KOPT-K1 (cell line): Measurements from ENCODE around the gene FAS.

ENCODE experiments used
- H3K27ac ChIP-seq: fragments of 200-600 bp; sonication (generic); 2 replicates; pipeline ENCODE4 v1.5.1; 2016; ENCODE audit warnings: antibody characterized with exemption, mild to moderate bottlenecking, low read depth, low read length; ENCODE audit not compliant: poor library complexity, severe bottlenecking
- H3K36me3 ChIP-seq: fragments of 200-600 bp; sonication (generic); 2 replicates; pipeline ENCODE4 v1.5.1; 2017; ENCODE audit warnings: antibody characterized with exemption, mild to moderate bottlenecking, low read length, moderate library complexity; ENCODE audit not compliant: insufficient read depth
- H3K9me3 ChIP-seq: fragments of 200-600 bp; sonication (generic); 2 replicates; pipeline ENCODE4 v1.5.1; 2017; ENCODE audit warnings: antibody characterized with exemption, low read length, mild to moderate bottlenecking; ENCODE audit not compliant: insufficient read depth, poor library complexity, severe bottlenecking

Gene FAS

GRCh38 chr10:89029785-89030437 lies 39.3 kb downstream of the FAS start:
- Histone ChIP-seq H3K36me3 (no peaks in the 10 kb centered on the region), H3K9me3 (no peaks in the 10 kb centered on the region), H3K27ac (no peak overlapping the region)

- Histone ChIP-seq H3K27ac (no peak overlapping the region), H3K36me3 (no peaks in the 10 kb centered on the region), H3K9me3 (no peaks in the 10 kb centered on the region)
Observed at GRCh38 chr10:89030791-89031190, 40.2 kb downstream of the FAS start.

GRCh38 chr10:89032141-89032891 lies 41.7 kb downstream of the FAS start:
- no peaks in the 10 kb centered on the region for H3K36me3 ChIP-seq
- no peaks in the 10 kb centered on the region for H3K9me3 ChIP-seq
- no peak overlapping the region for H3K27ac ChIP-seq

- Histone ChIP-seq H3K36me3 (no peaks in the 10 kb centered on the region), H3K9me3 (no peaks in the 10 kb centered on the region), H3K27ac (no peak overlapping the region)
Observed at GRCh38 chr10:89035461-89035860, 44.9 kb downstream of the FAS start.

GRCh38 chr10:89037096-89037495 lies 46.5 kb downstream of the FAS start:
- no peak overlapping the region for H3K27ac ChIP-seq
- H3K36me3 ChIP-seq = no peaks in the 10 kb centered on the region
- no peaks in the 10 kb centered on the region for H3K9me3 ChIP-seq

GRCh38 chr10:89042562-89042961 lies 52.0 kb downstream of the FAS start:
- no peak overlapping the region for H3K27ac ChIP-seq

GRCh38 chr10:89043052-89043451 lies 52.5 kb downstream of the FAS start:
- Histone ChIP-seq H3K9me3 (no peaks in the 10 kb centered on the region), H3K27ac (no peak overlapping the region), H3K36me3 (no peaks in the 10 kb centered on the region)

More at GRCh38 chr10:89042562-89042961, 52.0 kb downstream of the FAS start:
- Histone ChIP-seq H3K36me3 (no peaks in the 10 kb centered on the region), H3K9me3 (no peaks in the 10 kb centered on the region)

- Histone ChIP-seq H3K36me3 (no peaks in the 10 kb centered on the region), H3K9me3 (no peaks in the 10 kb centered on the region), H3K27ac (no peak overlapping the region)
Observed at GRCh38 chr10:89047397-89047796, 56.8 kb downstream of the FAS start.

GRCh38 chr10:89051593-89051992 lies 61.0 kb downstream of the FAS start:
- Histone ChIP-seq H3K27ac (no peak overlapping the region), H3K9me3 (no peaks in the 10 kb centered on the region)

GRCh38 chr10:89053555-89053954 lies 63.0 kb downstream of the FAS start:
- Histone ChIP-seq H3K27ac (no peak overlapping the region), H3K36me3 (no peaks in the 10 kb centered on the region), H3K9me3 (no peaks in the 10 kb centered on the region)

More at GRCh38 chr10:89051593-89051992, 61.0 kb downstream of the FAS start:
- no peaks in the 10 kb centered on the region for H3K36me3 ChIP-seq

- Histone ChIP-seq H3K9me3 (no peaks in the 10 kb centered on the region), H3K36me3 (no peaks in the 10 kb centered on the region), H3K27ac (no peak overlapping the region)
Observed at GRCh38 chr10:89055159-89055558, 64.6 kb downstream of the FAS start.

- H3K27ac ChIP-seq = no peak overlapping the region
- H3K9me3 ChIP-seq = no peaks in the 10 kb centered on the region
- H3K36me3 ChIP-seq = no peaks in the 10 kb centered on the region
Observed at GRCh38 chr10:89062861-89063260, 72.3 kb downstream of the FAS start.

GRCh38 chr10:89063465-89063864 lies 72.9 kb downstream of the FAS start:
- Histone ChIP-seq H3K27ac (no peak overlapping the region), H3K9me3 (no peaks in the 10 kb centered on the region), H3K36me3 (no peaks in the 10 kb centered on the region)

- no peaks in the 10 kb centered on the region for H3K36me3 ChIP-seq
- no peaks in the 10 kb centered on the region for H3K9me3 ChIP-seq
- no peak overlapping the region for H3K27ac ChIP-seq
Observed at GRCh38 chr10:89064748-89065147, 74.2 kb downstream of the FAS start.
